Measurements from ENCODE around the gene FRMD4A.

DNA sequence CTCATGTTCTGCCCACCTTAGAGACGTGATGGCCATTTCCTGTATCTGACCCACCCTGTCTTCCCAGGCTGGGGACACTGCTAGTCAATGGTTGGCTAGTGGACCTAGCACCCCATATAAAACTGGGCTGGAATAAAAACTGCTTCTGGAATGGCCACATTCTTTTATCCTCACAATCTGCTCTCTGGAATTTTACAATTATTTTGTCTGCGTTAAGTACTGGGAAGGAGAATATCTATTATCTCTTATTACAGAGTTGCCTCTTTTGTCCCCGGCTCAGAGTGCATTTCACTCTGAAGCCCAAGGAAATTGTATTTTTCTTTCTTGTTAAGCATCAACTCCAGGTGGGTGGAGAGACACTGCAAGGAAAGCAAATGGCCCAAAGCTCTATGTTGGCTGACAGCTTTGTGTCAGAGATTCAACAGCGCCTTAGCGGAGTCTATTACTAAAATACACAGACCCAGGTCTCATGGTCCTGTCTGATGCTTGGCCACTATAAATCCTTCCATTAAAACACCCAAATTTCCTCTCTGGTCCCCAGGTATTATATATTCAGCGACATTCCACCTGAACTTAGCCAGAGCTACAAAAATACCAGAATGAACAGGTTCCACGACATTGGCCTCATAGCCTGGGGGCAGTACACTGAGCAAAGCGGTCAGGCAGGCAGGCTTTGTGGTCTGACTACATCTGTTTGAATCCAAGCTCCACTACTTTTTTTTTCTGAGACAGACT is 622.3 kb downstream of the FRMD4A start:
- TF ChIP-seq, protein P1, sequence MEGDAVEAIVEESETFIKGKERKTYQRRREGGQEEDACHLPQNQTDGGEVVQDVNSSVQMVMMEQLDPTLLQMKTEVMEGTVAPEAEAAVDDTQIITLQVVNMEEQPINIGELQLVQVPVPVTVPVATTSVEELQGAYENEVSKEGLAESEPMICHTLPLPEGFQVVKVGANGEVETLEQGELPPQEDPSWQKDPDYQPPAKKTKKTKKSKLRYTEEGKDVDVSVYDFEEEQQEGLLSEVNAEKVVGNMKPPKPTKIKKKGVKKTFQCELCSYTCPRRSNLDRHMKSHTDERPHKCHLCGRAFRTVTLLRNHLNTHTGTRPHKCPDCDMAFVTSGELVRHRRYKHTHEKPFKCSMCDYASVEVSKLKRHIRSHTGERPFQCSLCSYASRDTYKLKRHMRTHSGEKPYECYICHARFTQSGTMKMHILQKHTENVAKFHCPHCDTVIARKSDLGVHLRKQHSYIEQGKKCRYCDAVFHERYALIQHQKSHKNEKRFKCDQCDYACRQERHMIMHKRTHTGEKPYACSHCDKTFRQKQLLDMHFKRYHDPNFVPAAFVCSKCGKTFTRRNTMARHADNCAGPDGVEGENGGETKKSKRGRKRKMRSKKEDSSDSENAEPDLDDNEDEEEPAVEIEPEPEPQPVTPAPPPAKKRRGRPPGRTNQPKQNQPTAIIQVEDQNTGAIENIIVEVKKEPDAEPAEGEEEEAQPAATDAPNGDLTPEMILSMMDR (IDR thresholded peaks at IDR 0.05; ENCODE audit: borderline replicate concordance, extremely low read depth, low read length, poor library complexity, severe bottlenecking) = no peak
- TF ChIP-seq EZH2 (IDR thresholded peaks at IDR 0.05; ENCODE audit: borderline replicate concordance, low read depth, low read length, severe bottlenecking) = no peak
